Nephron progenitor cell (in vitro differentiated cells): Measurements from ENCODE around the gene RABGAP1.

ENCODE experiments used
- DNase-seq: peaks from one replicate; pipeline ENCODE4 v3.0.0; 2021
- H3K27ac Mint-ChIP-seq: 2 replicates; pipeline ENCODE4 v1.8.0; 2021; ENCODE audit warnings: mild to moderate bottlenecking, moderate library complexity, mixed read lengths
- H3K27me3 Mint-ChIP-seq: 2 replicates; pipeline ENCODE4 v1.8.0; 2021; ENCODE audit warnings: mild to moderate bottlenecking, low read depth, mixed read lengths; ENCODE audit not compliant: poor library complexity
- H3K36me3 Mint-ChIP-seq: 2 replicates; pipeline ENCODE4 v1.8.0; 2021; ENCODE audit warnings: low read depth, mixed read lengths
- H3K4me1 Mint-ChIP-seq: 2 replicates; pipeline ENCODE4 v1.8.0; 2021; ENCODE audit warnings: mixed read lengths
- H3K4me3 Mint-ChIP-seq: 2 replicates; pipeline ENCODE4 v1.8.0; 2021; ENCODE audit warnings: mild to moderate bottlenecking, moderate library complexity, mixed read lengths
- H3K9me3 Mint-ChIP-seq: 2 replicates; pipeline ENCODE4 v1.8.0; 2021; ENCODE audit warnings: mild to moderate bottlenecking, moderate library complexity, mixed read lengths
- CTCF ChIP-seq: fragments of 200-600 bp; sonication (generic); IDR thresholded peaks from 2 replicates; pipeline ENCODE4 v1.5.0; 2021; ENCODE audit warnings: antibody characterized with exemption

The RABGAP1 gene

GRCh38 chr9:123065196-123065595 is 124.4 kb downstream of the RABGAP1 start:
- Mint-ChIP-seq H3K9me3 (no peaks in the 10 kb centered on the region), H3K4me3 (no peak overlapping the region), H3K27ac (no peak overlapping the region), H3K27me3 (no peaks in the 10 kb centered on the region), H3K36me3 (peaks cover 39% of the 10 kb centered on the region), H3K4me1 (no peaks in the 10 kb centered on the region)
- no peak for DNase-seq
- TF ChIP-seq CTCF = no peak

GRCh38 chr9:123067136-123067535 is 126.3 kb downstream of the RABGAP1 start:
- H3K27me3 Mint-ChIP-seq = no peaks in the 10 kb centered on the region

GRCh38 chr9:123069010-123069481 is 128.2 kb downstream of the RABGAP1 start:
- peaks cover 50% of the 10 kb centered on the region for H3K36me3 Mint-ChIP-seq

More at GRCh38 chr9:123067136-123067535, 126.3 kb downstream of the RABGAP1 start:
- Mint-ChIP-seq H3K4me3 (no peak overlapping the region), H3K4me1 (no peaks in the 10 kb centered on the region), H3K27ac (no peak overlapping the region), H3K36me3 (peaks cover 50% of the 10 kb centered on the region), H3K9me3 (no peaks in the 10 kb centered on the region)
- DNase-seq = no peak
- TF ChIP-seq CTCF = no peak

GRCh38 chr9:123070198-123070597 is 129.4 kb downstream of the RABGAP1 start:
- TF ChIP-seq CTCF = no peak
- Mint-ChIP-seq H3K4me3 (no peak overlapping the region), H3K36me3 (peaks cover 47% of the 10 kb centered on the region)

More at GRCh38 chr9:123069010-123069481, 128.2 kb downstream of the RABGAP1 start:
- Mint-ChIP-seq H3K4me3 (no peak overlapping the region), H3K4me1 (no peaks in the 10 kb centered on the region), H3K27ac (no peak overlapping the region), H3K9me3 (no peaks in the 10 kb centered on the region), H3K27me3 (no peaks in the 10 kb centered on the region)
- TF ChIP-seq CTCF = no peak
- DNase-seq = no peak

GRCh38 chr9:123072407-123072995 is 131.7 kb downstream of the RABGAP1 start:
- Mint-ChIP-seq H3K4me1 (no peaks in the 10 kb centered on the region), H3K9me3 (no peaks in the 10 kb centered on the region), H3K4me3 (no peak overlapping the region), H3K27ac (no peak overlapping the region), H3K36me3 (peaks cover 31% of the 10 kb centered on the region), H3K27me3 (no peaks in the 10 kb centered on the region)
- no peak for DNase-seq
- no peak for TF ChIP-seq CTCF

More at GRCh38 chr9:123070198-123070597, 129.4 kb downstream of the RABGAP1 start:
- Mint-ChIP-seq H3K4me1 (no peaks in the 10 kb centered on the region), H3K27me3 (no peaks in the 10 kb centered on the region), H3K27ac (no peak overlapping the region), H3K9me3 (no peaks in the 10 kb centered on the region)
- no peak for DNase-seq

- peaks cover 29% of the 10 kb centered on the region for H3K36me3 Mint-ChIP-seq
- H3K27me3 Mint-ChIP-seq = no peaks in the 10 kb centered on the region
- TF ChIP-seq CTCF = no peak
- DNase-seq = no peak
- H3K9me3 Mint-ChIP-seq = no peaks in the 10 kb centered on the region
- no peaks in the 10 kb centered on the region for H3K4me1 Mint-ChIP-seq
- H3K27ac Mint-ChIP-seq = peak overlapping the region; percentile 30
- H3K4me3 Mint-ChIP-seq = no peak overlapping the region
Observed at GRCh38 chr9:123073441-123073840, 132.6 kb downstream of the RABGAP1 start.
